HepG2 (cell line): ENCODE data around the gene EPHB4. TPM values are rescaled to one million over a fixed set of nuclear protein-coding genes. Genes with fewer than 3 reads are reported as not detected.
A peak's percentile ranks its signal among the peaks of the same experiment; 100 is the strongest.

ENCODE experiments used
- ATF4 ChIP-seq, 2 experiments: fragments of 450-650 bp in 1 of 2; sonication (generic) in 1 of 2; formaldehyde crosslinking; IDR thresholded peaks; 2 replicates each; pipeline versions ENCODE4 v1.5.0 to v1.8.0; 2020 to 2022; ENCODE audit warnings: mild to moderate bottlenecking in 1 of 2, missing genetic modification reagents in 1 of 2
- CBX2 ChIP-seq, 2 experiments: fragments of 200-600 bp in 1 of 2; sonication (generic); formaldehyde crosslinking in 1 of 2; IDR thresholded peaks; 2 replicates each; pipeline versions ENCODE4 v1.7.0 to v1.8.1; 2018 to 2022; ENCODE audit warnings: low read depth in 2 of 2, low read length in 1 of 2, mild to moderate bottlenecking in 1 of 2, missing genetic modification reagents in 1 of 2
- DMTF1 ChIP-seq: sonication (generic); formaldehyde crosslinking; IDR thresholded peaks from 2 replicates; pipeline ENCODE4 v1.4.0; 2020; ENCODE audit warnings: mild to moderate bottlenecking, missing genetic modification reagents
- KLF16 ChIP-seq, 2 experiments: sonication (generic) in 1 of 2; formaldehyde crosslinking in 1 of 2; IDR thresholded peaks; 2 replicates each; pipeline versions ENCODE4 v1.6.1 to v1.8.0; 2016 to 2023; ENCODE audit warnings: missing genetic modification reagents in 2 of 2, missing compliant biosample characterization in 1 of 2
- KLF6 ChIP-seq: IDR thresholded peaks from 2 replicates; pipeline ENCODE4 v1.8.0; 2016; ENCODE audit warnings: missing biosample characterization, missing genetic modification reagents
- ZNF383 ChIP-seq: sonication (generic); formaldehyde crosslinking; IDR thresholded peaks from 2 replicates; pipeline ENCODE4 v1.4.0; 2020; ENCODE audit warnings: missing genetic modification reagents, mild to moderate bottlenecking, borderline replicate concordance
- ZNF431 ChIP-seq: sonication (generic); formaldehyde crosslinking; IDR thresholded peaks from 2 replicates; pipeline ENCODE4 v1.9.0; 2022; ENCODE audit warnings: missing genetic modification reagents, low read depth, mild to moderate bottlenecking, borderline replicate concordance
- ZNF646 ChIP-seq: sonication (generic); formaldehyde crosslinking; IDR thresholded peaks from 2 replicates; pipeline ENCODE4 v1.9.0; 2021; ENCODE audit warnings: mild to moderate bottlenecking, missing genetic modification reagents
- polyA plus RNA-seq, 8 experiments: library from polyadenylated mRNA; depleted of rRNA in 3 of 8; stranded (reverse) in 7 of 8; unstranded in 1 of 8; fragments of >200 nt; fragmentation: Illumina TruSeq in 4 of 8; extraction: Trizol in 4 of 8; gene quantifications; 2 replicates each; pipeline versions ENCODE4 v1.2.1 to v1.2.3, GENCODE V29; 2011 to 2016; ENCODE audit warnings: low read depth in 4 of 8, missing spikeins in 1 of 8, mixed read lengths in 1 of 8; ENCODE audit not compliant: insufficient read depth in 1 of 8
- total RNA-seq, 5 experiments: library from RNA; depleted of rRNA; stranded (reverse); fragments of >200 nt; fragmentation: Illumina TruSeq; extraction: Trizol; gene quantifications; 2 replicates each; pipeline ENCODE4 v1.2.3, GENCODE V29; 2016; ENCODE audit warnings: low read depth in 1 of 5
- TF ChIP-seq, protein P1 (sequence below): sonication (generic); formaldehyde crosslinking; IDR thresholded peaks from 2 replicates; pipeline ENCODE4 v1.4.0; 2020; ENCODE audit warnings: low read depth, missing genetic modification reagents
- TF ChIP-seq, protein P2 (sequence below): sonication (generic); formaldehyde crosslinking; IDR thresholded peaks from 2 replicates; pipeline ENCODE4 v1.9.0; 2022; ENCODE audit warnings: missing genetic modification reagents, mild to moderate bottlenecking, borderline replicate concordance

EPHB4 gene
- total and polyA plus RNA-seq, 2 of the 13 experiments (the other 11 are each of a cell fraction or from before 2014, with no cell fraction given), result 61.4 to 69.6 TPM

DNA sequence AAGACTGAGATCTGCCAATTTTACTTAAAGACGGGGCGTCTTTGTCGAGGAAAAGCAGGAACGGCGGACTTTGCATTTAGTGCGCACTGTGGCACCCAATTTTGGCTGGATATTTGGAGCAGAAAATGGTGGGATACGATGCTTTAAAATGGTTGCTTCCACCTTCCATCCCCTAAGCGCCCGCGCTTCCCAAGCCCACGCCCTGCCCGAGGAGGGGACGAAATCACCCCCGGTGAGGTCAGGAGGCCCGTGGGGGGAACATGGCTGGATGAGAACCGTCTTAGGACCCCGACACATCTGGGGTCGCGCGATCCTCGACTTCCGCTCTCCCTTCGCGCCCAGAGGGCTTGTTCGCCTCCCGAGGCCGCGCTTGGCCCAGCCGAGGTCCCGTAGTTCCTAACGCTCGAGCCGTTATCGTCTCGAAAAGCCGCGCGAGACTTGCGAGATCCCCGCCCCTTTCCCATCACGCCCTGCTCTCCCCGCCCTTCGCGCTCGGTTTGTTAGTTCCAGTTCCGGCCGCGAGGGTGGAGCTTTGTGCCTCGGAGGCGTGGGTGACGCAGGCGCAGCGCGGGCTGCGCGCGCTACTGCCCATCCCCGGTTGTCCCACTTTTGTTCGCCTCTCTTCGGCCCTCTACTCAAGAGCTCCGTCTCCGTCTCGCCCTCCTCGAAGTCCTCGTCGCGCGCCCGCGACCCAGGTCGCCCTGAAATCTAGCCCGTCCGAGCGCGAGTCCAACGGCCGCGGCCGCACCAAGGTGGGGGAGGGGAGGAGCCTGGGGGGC is 47.4 kb upstream of the EPHB4 start, which contains the start of gene SRRT (continued):
- TF ChIP-seq ZNF646 (CRISPR knock-in tag) (no peak), ATF4 (CRISPR knock-in tag; IDR thresholded peaks at IDR 0.05) (0 out of 4 replicates have a peak, but pooled peaks of 1 of the 2 experiments have one; percentile 36), CBX2 (IDR thresholded peaks at IDR 0.05; ENCODE audit: low read depth, low read length) (no peak), CBX2 (CRISPR knock-in tag; IDR thresholded peaks at IDR 0.05; ENCODE audit: low read depth) (no peak), KLF16 (CRISPR knock-in tag; IDR thresholded peaks at IDR 0.05) (peak in 1 of 2 experiments; percentile 81; a peak in 2 of 4 replicates), ZNF431 (CRISPR knock-in tag) (peak; percentile 81; the same call in 1 of the 2 replicates), DMTF1 (CRISPR knock-in tag) (no peak; the same call in 1 of the 2 replicates), ZNF383 (CRISPR knock-in tag) (0 out of 2 replicates have a peak, but pooled peaks have one; percentile 51), KLF6 (no peak)
- TF ChIP-seq, protein P1, sequence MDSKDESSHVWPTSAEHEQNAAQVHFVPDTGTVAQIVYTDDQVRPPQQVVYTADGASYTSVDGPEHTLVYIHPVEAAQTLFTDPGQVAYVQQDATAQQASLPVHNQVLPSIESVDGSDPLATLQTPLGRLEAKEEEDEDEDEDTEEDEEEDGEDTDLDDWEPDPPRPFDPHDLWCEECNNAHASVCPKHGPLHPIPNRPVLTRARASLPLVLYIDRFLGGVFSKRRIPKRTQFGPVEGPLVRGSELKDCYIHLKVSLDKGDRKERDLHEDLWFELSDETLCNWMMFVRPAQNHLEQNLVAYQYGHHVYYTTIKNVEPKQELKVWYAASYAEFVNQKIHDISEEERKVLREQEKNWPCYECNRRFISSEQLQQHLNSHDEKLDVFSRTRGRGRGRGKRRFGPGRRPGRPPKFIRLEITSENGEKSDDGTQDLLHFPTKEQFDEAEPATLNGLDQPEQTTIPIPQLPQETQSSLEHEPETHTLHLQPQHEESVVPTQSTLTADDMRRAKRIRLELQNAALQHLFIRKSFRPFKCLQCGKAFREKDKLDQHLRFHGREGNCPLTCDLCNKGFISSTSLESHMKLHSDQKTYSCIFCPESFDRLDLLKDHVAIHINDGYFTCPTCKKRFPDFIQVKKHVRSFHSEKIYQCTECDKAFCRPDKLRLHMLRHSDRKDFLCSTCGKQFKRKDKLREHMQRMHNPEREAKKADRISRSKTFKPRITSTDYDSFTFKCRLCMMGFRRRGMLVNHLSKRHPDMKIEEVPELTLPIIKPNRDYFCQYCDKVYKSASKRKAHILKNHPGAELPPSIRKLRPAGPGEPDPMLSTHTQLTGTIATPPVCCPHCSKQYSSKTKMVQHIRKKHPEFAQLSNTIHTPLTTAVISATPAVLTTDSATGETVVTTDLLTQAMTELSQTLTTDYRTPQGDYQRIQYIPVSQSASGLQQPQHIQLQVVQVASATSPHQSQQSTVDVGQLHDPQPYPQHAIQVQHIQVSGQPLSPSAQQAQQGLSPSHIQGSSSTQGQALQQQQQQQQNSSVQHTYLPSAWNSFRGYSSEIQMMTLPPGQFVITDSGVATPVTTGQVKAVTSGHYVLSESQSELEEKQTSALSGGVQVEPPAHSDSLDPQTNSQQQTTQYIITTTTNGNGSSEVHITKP (CRISPR knock-in tag), result peak; percentile 86; the same call in 1 of the 2 replicates
- TF ChIP-seq, protein P2, sequence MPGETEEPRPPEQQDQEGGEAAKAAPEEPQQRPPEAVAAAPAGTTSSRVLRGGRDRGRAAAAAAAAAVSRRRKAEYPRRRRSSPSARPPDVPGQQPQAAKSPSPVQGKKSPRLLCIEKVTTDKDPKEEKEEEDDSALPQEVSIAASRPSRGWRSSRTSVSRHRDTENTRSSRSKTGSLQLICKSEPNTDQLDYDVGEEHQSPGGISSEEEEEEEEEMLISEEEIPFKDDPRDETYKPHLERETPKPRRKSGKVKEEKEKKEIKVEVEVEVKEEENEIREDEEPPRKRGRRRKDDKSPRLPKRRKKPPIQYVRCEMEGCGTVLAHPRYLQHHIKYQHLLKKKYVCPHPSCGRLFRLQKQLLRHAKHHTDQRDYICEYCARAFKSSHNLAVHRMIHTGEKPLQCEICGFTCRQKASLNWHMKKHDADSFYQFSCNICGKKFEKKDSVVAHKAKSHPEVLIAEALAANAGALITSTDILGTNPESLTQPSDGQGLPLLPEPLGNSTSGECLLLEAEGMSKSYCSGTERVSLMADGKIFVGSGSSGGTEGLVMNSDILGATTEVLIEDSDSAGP (CRISPR knock-in tag), result peak; percentile 81; the same call in 1 of the 2 replicates
